LHCN-M2 (cell line): ENCODE data around the gene SMIM12. TPM values are rescaled to one million over a fixed set of nuclear protein-coding genes. Genes with fewer than 3 reads are reported as not detected.

Experiments
- DNase-seq: peaks from one replicate; pipeline ENCODE4 v3.0.0-alpha.2; 2012; ENCODE audit warnings: low read depth
- polyA plus RNA-seq: library from polyadenylated mRNA; unstranded; fragments of >200 nt; gene quantifications from one replicate; pipeline ENCODE4 v1.2.1, GENCODE V29; 2012; ENCODE audit warnings: missing spikeins
- total RNA-seq: library from RNA; depleted of rRNA; stranded (reverse); fragments of >200 nt; gene quantifications from 2 replicates; pipeline ENCODE4 v1.2.3, GENCODE V29; 2014; rRNA removed

Gene SMIM12, protein sequence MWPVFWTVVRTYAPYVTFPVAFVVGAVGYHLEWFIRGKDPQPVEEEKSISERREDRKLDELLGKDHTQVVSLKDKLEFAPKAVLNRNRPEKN
- 36.4 and 37.5 TPM in 2 replicates for total RNA-seq
- polyA plus RNA-seq, result 42.5 TPM

DNA sequence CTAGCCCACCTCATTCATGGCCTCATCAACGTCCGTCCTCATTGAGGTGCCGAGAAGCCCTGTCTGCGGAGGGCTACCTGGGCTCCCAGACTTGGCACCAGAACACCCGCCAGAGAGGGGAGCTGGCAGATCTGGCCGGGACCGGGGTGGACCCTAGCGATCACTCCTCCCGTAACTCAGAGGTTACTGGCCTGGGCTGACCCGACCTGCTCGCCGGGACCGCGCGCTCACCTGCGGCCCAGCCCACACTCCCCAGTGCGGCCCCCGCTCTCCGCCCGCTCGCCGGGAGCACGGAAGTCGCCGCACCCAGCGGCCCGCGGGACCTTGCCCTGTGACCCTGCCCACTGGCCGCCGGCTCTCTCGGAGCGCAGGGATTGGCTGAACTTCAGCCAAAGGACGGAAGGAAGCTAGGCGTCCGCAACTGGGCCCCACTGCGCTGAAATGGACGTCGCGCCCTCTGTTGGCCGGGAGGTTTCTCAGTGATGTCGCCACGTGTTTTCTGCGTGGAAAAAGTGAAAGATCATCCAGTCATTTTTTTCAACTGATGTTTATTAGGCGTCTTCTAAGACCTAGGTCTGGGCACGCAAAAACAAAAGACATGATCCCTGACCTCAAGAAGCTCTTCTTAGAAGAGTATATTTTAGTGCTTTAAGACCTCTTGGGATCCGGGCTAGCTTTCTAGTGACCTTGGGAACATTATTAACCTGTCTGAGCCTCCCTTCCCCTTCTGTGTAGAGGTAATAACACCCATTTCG lies at the start of gene SMIM12:
Gene SMIM12, minus strand, starts transcription at position 304 of the 755 bp plus-strand sequence. CDS start 3,772 bp downstream, outside the sequence.
- DNase-seq, result peak; percentile 92

DNA sequence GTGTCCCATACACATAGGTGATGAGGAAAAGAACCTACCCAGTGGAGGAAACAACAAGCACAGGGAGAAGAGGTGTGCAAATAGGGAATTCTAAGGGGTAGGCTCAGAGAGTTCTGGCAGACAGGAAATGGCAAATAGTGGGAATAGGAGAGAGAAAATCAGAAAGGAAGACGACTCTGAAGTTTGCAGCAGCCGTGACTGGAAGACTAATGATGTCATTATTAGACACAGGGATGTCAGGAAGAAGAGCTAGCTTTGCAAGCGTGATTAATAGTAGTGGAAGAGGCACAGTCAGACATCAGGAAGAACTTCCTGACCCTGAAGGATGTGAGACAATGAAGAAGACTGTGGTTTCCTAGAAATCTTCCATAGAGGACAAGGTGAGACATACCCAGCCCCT lies 48.8 kb upstream of the SMIM12 start:
- no peak for DNase-seq

DNA sequence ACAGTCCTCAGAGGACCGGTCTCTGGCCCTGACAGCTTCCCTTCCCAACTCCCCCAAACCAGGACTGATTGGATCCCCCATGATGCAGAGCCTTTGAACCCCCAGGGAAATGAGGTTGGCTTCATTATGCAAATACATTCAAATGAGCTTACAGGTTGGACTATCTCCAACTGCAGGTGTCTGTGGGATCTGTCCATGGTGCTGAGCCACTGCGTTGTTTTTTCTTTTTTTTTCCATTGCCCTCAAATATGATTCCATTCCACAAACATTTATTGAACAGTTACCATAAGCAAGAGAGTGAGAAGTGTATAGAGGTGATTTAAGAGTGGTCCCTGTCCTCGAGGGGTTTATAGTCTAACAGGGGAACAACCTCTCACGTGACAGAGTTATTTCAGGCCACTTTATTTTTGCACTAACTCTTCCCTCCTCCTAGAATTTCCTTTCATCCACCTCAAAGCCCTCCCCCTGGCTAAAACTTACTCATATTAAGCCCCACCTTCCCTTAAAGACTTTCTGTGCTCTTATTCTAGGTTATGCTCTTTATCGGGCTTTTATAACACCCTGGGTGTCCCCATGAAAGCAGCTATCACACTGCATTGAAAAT lies 48.0 kb upstream of the SMIM12 start:
- DNase-seq, result no peak

DNA sequence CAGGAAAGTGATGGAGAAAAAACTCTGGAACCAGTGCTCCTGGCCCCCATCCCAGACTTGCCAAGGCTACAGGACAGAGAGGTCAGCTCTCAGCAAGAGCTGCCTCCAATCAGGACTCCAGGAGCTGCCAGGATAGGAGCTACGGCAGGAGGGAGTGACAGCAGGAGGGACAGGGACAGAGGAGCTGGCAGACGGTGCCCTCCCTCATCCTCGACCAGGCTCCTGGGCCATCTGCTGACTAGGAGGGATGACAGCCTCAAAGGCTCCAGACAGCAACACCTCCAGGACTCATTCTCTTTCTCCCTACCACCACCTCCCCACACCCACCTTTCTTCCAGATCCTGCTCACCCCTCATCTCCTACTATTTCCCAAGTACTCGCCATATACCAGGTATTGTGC lies 47.2 kb upstream of the SMIM12 start:
- DNase-seq, result no peak

DNA sequence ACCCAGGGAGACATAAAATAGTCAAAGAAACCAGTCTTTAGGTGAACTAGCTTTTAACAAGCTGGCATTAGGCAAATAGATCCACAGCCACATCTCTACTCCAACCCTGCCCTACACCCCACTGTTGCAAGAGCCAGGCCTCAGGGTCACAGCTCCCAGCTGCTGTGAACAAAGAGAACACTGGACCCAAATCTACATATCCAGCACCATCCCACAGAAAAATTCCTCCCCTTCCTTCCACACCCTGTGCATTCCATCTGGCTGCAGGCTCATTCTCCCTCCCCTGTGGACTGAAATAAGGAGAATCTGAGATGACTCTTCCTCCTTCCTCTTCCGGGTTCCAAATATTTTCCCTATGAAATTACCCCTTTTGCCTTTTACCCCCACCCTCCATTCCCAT lies 46.7 kb upstream of the SMIM12 start:
- no peak for DNase-seq

DNA sequence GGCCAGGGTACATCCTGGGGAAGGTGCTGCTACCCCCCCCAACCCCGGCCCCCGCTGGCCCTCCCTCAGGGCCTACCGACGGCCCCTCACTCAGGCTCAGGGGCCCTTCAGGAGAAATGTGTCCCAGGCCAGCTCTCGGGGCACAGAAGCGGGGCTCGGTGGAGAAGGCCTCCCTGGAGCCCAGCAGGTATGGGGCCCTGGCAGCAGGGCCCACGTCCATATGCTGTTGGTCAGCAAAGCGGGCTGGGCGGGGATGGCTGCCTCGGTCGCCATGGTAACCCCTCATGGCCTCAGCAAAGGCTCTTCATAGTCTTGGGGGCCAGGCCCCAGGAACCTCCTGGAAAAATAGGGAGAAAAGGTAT lies 45.5 kb upstream of the SMIM12 start:
- no peak for DNase-seq

DNA sequence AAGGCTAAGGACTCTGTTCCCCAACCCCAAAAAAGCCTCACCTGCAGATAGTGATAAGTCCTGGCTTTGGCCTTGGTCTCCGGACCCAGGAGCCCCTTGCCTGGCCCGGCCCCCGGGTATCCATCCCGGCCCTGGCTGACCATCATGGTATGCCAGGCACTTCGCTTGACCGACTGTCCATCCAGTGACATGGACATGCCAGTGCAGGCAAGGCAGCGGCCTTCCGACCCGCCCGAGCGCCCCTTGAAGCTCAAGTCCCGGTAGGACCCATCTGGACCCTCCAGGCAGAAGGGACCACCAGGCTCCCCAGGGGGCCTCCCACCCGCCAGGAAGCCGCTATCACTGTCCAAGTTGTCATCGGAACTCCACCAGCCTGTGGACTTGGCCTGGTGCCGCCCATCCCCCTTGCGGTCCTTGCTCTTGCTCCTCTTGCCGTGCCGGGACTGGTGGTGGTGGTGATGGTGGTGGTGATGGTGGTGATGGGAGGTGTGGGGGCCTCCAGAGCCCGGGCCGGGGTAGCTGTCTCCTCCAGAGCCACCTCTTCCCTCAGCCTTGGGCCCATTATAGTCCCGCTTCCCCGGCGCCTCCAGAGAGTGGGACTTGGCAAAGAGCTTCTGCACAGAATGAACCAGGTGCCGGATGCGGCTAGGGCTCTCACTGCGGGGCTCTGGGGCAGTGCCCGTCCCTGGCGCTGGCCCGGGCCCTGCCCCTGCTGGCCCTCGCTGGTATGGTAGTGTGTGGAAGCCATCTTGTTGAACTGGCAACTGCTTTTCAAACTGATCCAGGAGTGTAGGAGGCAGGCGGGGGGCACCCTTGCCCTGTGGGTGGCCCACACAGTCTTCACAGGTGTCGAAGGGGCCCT lies 44.9 kb upstream of the SMIM12 start:
- DNase-seq, result no peak

DNA sequence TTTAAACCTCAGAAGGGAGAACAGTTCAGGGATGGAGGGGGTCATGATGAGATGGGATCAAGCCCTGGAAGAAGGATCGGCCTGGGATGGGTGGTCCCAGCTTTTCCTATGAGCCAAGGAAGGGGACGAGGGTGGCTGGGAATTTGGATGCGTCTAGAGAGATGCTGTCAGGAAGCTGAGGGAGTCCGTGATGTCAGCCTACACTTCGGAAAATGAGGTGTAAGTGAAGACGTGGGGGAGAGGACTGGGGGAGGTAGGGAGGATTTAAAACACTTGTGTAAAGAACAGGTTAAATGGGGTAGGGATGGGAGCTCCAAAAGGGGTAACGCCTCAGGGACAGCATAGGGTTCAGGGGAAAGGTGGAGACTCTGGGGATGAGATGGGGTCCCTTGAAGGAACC lies 42.4 kb upstream of the SMIM12 start:
- DNase-seq, result no peak

DNA sequence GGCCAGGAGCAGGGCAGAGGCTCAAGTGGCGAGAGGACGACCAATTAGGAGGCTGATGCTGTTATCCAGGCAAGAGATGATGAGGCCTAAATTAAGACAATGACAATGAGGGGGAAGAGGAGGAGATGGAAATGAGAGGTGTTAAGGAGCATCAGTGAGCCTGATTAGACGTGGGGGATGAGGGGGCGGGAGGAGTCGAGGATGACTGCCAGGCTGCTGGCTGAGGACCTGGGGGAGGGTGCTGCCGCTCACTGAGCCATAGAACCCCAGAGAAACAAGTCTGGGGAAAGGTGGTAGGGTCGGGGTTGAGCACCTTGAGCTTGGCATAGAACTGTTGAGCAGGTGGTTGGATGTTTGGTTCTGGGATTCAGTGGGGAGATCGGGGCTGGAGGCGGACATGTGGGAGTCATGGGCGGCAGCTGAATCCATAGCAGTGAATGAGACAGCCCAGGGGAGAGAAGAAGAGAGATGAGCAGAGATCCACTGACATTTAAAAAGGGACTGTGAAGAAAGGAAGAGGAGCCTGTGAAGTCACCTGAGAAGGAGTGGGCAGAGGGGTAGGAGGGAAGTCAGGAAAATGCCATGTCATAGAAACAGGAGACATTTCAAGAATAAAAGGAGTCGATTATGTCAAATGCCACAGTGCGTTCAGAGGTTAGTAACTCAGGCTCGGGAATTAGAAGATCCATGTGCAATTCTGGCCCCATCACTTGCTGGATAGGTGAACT lies 41.4 kb upstream of the SMIM12 start:
- no peak for DNase-seq

DNA sequence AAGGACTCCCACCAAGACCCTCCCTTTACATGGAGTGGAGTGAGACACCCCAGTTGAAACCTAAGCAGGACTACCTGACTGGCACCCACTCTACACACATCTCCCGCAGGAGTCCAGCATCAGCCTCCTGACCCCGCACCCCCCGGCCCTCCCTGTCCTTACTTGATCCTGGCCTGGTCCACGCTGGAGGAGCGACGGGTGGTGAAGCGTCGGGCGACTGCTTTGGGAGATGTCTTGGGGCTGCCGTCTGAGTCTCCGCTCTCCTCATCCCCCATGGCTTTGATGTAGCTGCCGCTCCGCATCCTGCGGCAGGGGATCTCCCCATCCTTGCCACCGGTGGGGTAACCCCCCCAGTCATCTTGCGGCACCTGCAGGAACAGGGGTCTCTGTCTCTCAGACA lies 40.4 kb upstream of the SMIM12 start:
- no peak for DNase-seq

DNA sequence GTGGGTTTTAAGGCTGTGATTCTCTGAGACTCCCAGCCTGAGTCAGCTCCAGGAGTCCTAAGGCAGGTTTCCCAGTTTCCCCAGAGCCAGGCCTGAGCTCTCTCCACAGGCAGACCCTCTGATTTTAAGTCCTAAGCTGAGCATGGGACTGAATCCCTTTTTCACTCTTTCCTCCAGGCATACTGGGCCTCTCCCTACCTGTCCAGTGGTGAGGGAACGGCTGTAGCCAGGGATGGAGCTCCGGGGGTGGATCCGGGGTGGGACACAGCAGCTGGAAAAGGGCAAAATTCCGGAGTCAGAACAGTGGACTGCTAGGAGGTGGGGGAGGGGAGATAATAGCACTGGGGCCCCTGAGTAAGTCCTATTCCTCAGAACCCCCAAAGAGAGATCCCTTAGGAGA lies 39.9 kb upstream of the SMIM12 start:
- DNase-seq, result no peak

DNA sequence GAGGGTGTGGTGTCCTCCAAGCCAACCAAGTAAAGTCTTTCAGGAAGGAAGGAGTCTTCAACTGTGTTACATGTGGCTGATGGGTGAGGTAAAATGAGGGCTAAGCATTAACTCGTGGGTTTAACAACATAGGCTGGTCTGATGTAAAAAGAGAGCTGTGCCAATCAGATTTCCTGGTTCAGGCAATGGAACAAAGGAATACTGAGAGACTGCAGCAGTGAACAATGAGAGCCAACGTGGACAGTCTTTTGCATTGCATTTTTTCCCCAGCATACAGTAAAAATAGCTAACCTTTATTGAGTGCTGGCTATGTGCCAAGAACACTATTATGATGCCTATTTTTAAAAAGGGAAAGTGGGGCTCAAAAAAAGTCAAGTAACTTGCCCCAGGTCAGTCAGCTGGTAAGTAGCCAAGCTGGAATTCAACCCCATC lies 38.8 kb upstream of the SMIM12 start:
- no peak for DNase-seq

DNA sequence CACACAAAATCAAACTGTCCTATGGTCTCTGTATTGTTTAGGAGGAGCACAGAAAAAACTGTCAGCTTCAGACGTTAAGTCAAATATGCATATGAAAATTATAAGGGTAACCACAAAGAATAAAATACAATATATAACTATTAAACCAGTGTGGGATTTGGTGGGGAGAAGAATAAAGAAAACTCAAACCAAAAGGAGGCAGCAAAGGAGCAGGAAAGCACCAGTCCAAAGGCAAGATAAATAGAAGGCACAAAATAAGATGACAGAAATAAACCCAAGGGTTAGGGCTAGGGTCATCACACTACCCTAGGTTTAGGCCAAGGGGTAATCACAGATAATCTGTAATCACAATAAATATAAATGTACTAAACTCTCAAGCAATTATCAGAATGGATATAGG lies 37.1 kb upstream of the SMIM12 start:
- DNase-seq, result no peak

DNA sequence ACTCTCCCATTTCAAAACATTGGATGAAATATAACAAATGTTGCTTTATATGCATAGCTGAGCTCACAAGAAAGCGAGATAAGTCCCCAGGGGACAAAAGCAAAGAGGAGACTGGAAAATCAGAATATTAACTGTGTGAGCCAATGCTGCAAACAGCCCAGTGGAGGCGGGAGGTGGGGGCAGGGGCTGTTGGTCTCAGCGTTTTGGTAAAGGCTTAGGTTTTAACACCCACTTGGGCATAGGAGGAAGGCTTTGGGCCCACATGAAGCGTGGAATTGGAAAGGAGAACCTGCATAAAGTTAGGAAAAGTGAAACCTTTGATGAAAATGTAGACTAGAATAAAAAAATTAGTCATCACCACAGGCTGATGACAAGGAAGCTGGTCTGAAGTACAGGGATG lies 30.2 kb upstream of the SMIM12 start:
- DNase-seq, result no peak

DNA sequence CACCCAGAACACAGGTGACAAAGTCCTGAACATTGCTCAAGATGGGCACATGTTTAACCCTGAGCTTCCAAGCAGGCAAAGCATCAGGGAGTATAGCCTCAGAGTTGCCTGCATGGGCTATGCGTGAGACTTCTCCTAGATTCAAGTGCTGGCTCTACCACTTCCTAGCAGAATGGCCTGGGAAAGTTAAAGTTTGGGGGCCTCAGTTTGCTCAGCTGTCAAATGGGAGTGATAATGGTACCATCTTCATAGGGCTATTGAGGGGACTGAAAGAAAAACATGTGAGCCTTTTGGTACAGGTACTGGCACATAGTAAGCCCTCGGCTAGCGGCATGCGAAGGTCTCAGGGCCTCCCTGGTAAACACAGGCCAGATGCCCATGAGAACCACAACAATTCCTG lies 28.0 kb upstream of the SMIM12 start:
- DNase-seq, result no peak

DNA sequence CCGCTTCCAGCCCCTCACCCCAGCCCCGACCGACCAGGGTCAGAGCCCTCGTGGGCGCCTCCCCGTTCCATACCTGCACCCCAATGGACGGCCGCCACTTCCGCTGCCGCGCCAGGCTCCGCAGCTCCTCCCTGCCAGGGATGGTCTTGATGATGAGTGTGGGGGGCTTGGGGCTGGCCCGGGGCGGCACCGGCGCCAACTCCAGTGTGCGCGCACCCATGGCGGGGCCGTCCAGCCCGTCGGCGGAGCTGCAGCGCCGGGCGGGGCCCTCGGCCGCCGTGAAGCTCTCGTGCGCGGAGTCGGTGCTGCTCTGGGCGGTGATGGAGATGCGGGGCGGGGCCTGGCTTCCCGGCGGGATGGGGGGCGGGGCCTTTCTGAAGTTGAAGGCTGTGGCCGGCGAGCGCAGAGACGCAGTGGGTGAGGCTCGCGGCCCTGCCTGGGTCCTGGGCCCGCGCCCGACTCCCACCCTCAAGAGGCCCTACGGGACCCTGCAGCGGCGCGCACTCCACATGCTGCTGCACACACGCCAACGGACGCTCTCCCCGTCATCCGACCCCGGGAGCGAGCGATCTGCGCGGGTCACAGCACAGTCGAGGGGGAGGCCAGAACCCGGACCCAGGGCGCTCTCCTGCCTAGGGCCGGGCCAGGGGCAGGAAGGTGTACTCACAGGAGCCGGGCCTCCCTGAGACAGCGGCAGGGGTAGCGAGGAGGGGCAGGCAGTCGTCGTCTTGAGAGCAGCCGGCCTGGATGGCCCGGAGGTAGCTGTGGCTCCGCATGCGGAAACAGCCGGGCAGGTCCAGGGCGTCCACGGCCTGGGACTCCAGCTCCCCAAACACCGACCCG lies 26.1 kb upstream of the SMIM12 start:
- DNase-seq, result no peak

DNA sequence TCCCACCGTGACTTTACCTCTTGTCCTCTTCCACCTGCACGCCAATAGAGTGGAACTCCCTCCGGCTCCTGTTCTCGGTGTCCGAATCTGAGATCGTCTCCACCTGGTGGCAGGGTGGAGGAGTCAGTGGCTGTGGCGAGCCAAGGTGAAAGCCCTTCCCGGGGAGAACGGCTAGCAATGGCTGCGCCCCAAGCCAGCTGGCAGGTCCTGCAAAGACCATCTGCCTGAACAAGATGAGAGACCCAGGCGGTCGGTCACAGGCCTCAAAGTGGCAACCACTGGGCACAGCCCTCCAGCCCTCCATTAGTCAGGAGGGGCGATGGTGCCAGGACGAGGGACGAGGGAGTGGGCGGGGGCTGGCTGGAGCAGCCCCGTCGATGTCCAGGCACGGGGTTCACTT lies 25.4 kb upstream of the SMIM12 start:
- no peak for DNase-seq

DNA sequence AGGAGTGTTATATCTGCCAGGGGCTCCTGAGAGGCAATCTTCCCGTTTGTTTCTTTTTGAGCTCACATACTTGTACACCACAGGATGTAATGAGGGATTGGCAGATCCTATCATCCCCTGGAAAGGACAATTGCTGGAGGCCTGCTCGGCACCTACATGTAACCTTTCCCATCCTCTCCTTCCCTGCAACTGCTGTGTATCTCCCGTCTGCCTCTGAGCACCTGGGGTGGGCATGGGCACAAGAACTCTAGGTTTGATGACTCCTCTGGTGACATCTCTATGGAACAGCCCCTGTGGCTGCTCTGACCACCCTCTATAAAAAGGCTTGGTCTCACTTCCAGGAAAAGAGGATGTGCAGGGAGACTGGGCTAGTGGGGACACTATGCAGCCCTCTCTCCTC lies 25.0 kb upstream of the SMIM12 start:
- DNase-seq, result no peak

DNA sequence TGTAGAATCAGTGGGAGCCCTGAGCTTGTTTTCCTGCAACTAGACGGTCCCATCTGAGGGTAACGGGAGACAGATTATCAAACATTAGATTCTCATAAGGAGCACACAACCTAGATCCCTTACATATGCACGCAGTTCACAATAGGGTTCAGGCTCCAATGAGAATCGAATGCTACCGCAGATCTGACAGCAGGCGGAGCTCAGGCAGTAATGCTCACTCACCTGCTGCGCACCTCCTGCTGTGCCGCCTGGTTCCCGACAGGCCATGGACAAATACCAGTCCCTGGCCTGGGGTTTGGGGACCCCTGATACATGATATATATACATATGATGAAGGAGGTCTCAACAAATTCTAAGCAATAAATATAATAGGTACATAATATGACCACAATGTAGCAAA lies 19.7 kb upstream of the SMIM12 start:
- DNase-seq, result no peak

DNA sequence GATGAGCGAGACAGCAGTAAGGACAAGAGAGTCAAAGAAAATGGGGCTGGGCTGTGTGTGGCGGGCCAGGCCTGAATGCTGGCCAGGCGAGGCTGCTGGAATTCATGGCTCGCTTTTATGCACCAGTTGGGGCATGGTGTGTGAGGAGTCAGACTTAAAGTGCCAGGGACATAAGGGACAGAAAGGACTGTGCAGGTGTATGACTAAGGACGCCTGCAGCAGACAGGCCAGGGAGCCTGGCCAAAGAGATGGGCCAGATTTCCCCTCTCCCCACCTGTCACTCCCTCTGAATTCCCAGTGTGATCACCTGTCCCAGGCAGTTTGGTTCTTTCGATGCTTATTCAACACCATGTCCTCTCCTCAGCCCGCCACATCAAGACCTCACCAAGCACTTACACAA lies 16.9 kb upstream of the SMIM12 start:
- DNase-seq, result no peak
